H9 (cell line): ENCODE results near the gene SLC26A5. TPM values are rescaled to one million over a fixed set of nuclear protein-coding genes. Genes with fewer than 3 reads are reported as not detected.

Experiments used
- DNase-seq: peaks from one replicate; pipeline ENCODE4 v3.0.0-alpha.2; 2017
- H2AFZ ChIP-seq: one replicate; pipeline ENCODE4 v1.6.1; 2013; ENCODE audit warnings: mild to moderate bottlenecking, low read length, control low read depth, moderate library complexity
- H2AK5ac ChIP-seq: 2 replicates; pipeline ENCODE4 v1.6.1; 2013; ENCODE audit warnings: low read length, control low read depth, mixed read lengths; ENCODE audit not compliant: insufficient read length
- H2BK120ac ChIP-seq: one replicate; pipeline ENCODE4 v1.6.1; 2013; ENCODE audit warnings: low read depth, mild to moderate bottlenecking, low read length, control low read depth, inconsistent platforms; ENCODE audit not compliant: poor library complexity, severe bottlenecking
- H2BK12ac ChIP-seq: 2 replicates; pipeline ENCODE4 v1.6.1; 2013; ENCODE audit warnings: low read length, control low read depth, mixed read lengths, low read depth; ENCODE audit not compliant: insufficient read length
- H2BK15ac ChIP-seq: 2 replicates; pipeline ENCODE4 v1.6.1; 2013; ENCODE audit warnings: low read depth, low read length, control low read depth
- H2BK20ac ChIP-seq: one replicate; pipeline ENCODE4 v1.6.1; 2013; ENCODE audit warnings: low read depth, mild to moderate bottlenecking, low read length, control low read depth, inconsistent platforms; ENCODE audit not compliant: poor library complexity, severe bottlenecking
- H2BK5ac ChIP-seq: 2 replicates; pipeline ENCODE4 v1.6.1; 2013; ENCODE audit warnings: low read length, control low read depth, mixed read lengths; ENCODE audit not compliant: insufficient read length
- H3K14ac ChIP-seq: 2 replicates; pipeline ENCODE4 v1.6.1; 2013; ENCODE audit warnings: low read length, control low read depth; ENCODE audit not compliant: insufficient read depth
- H3K18ac ChIP-seq: 2 replicates; pipeline ENCODE4 v1.6.1; 2013; ENCODE audit warnings: low read depth, mild to moderate bottlenecking, mixed read lengths, low read length, control low read depth; ENCODE audit not compliant: insufficient read length
- H3K23ac ChIP-seq: 2 replicates; pipeline ENCODE4 v1.6.1; 2013; ENCODE audit warnings: low read length, control low read depth, mixed read lengths, low read depth; ENCODE audit not compliant: insufficient read length
- H3K23me2 ChIP-seq: 2 replicates; pipeline ENCODE4 v1.6.1; 2013; ENCODE audit warnings: low read depth, mild to moderate bottlenecking, mixed read lengths, low read length, control low read depth; ENCODE audit not compliant: insufficient read length, poor library complexity, severe bottlenecking
- H3K27ac ChIP-seq: 2 replicates; pipeline ENCODE4 v1.5.1; 2013; ENCODE audit warnings: low read length, control low read depth, mixed read lengths, low read depth; ENCODE audit not compliant: insufficient read length
- H3K27me3 ChIP-seq: 2 replicates; pipeline ENCODE4 v1.6.1; 2013; ENCODE audit warnings: low read length, control low read depth, inconsistent platforms; ENCODE audit not compliant: insufficient read depth
- H3K4ac ChIP-seq: 2 replicates; pipeline ENCODE4 v1.6.1; 2013; ENCODE audit warnings: low read depth, mild to moderate bottlenecking, control low read depth, inconsistent platforms, low read length, moderate library complexity
- H3K4me1 ChIP-seq: 2 replicates; pipeline ENCODE4 v1.6.1; 2013; ENCODE audit warnings: low read length, control low read depth, inconsistent platforms; ENCODE audit not compliant: insufficient read depth
- H3K4me2 ChIP-seq: 2 replicates; pipeline ENCODE4 v1.6.1; 2013; ENCODE audit warnings: low read length, control low read depth, mixed read lengths; ENCODE audit not compliant: insufficient read length, insufficient read depth
- H3K56ac ChIP-seq: 2 replicates; pipeline ENCODE4 v1.6.1; 2013; ENCODE audit warnings: low read depth, mild to moderate bottlenecking, mixed read lengths, low read length, control low read depth; ENCODE audit not compliant: insufficient read length
- H3K79me1 ChIP-seq: 2 replicates; pipeline ENCODE4 v1.6.1; 2013; ENCODE audit warnings: low read depth, mild to moderate bottlenecking, moderate library complexity, low read length, control low read depth, inconsistent platforms; ENCODE audit not compliant: insufficient read depth, poor library complexity, severe bottlenecking
- H3K79me2 ChIP-seq: 2 replicates; pipeline ENCODE4 v1.6.1; 2013; ENCODE audit warnings: low read length, control low read depth, inconsistent platforms; ENCODE audit not compliant: insufficient read depth
- H3K9ac ChIP-seq: 2 replicates; pipeline ENCODE4 v1.6.1; 2013; ENCODE audit warnings: low read length, control low read depth, mixed read lengths; ENCODE audit not compliant: insufficient read length; ENCODE audit errors: extremely low read depth
- H3K9me3 ChIP-seq: one replicate; pipeline ENCODE4 v1.6.1; 2013; ENCODE audit warnings: low read depth, low read length, inconsistent platforms; ENCODE audit not compliant: control insufficient read depth
- H3T11ph ChIP-seq: one replicate; pipeline ENCODE4 v1.6.1; 2013; ENCODE audit warnings: mild to moderate bottlenecking, low read length, control low read depth, inconsistent platforms
- H4K20me1 ChIP-seq: one replicate; pipeline ENCODE4 v1.6.1; 2013; ENCODE audit not compliant: control insufficient read depth, insufficient read length, insufficient read depth
- H4K5ac ChIP-seq: 2 replicates; pipeline ENCODE4 v1.6.1; 2013; ENCODE audit warnings: low read depth, mild to moderate bottlenecking, mixed read lengths, low read length, control low read depth; ENCODE audit not compliant: insufficient read length
- H4K8ac ChIP-seq: replicated peaks from 2 replicates; pipeline ENCODE4 v1.6.1; 2013; ENCODE audit warnings: low read length, control low read depth, mixed read lengths, low read depth; ENCODE audit not compliant: insufficient read length
- H4K91ac ChIP-seq: 2 replicates; pipeline ENCODE4 v1.6.1; 2013; ENCODE audit warnings: low read depth, mild to moderate bottlenecking, moderate library complexity, mixed read lengths, low read length, control low read depth; ENCODE audit not compliant: insufficient read length
- H3K27ac Mint-ChIP-seq, 3 experiments: 2 replicates in 2 of 3; 3 replicates in 1 of 3; pipeline ENCODE4 v1.8.0; 2020 to 2021; ENCODE audit warnings: mixed read lengths in 3 of 3, mild to moderate bottlenecking in 1 of 3, moderate library complexity in 1 of 3
- H3K27me3 Mint-ChIP-seq: 2 replicates; pipeline ENCODE4 v1.8.0; 2021; ENCODE audit warnings: low read depth, mild to moderate bottlenecking, moderate library complexity, mixed read lengths
- H3K36me3 Mint-ChIP-seq, 3 experiments: 2 replicates in 2 of 3; 3 replicates in 1 of 3; pipeline ENCODE4 v1.8.0; 2020 to 2021; ENCODE audit warnings: low read depth in 3 of 3, mixed read lengths in 3 of 3; ENCODE audit not compliant: insufficient read depth in 1 of 3
- H3K4me1 Mint-ChIP-seq, 2 experiments: 2 replicates each; pipeline ENCODE4 v1.8.0; 2020; ENCODE audit warnings: mixed read lengths in 2 of 2
- H3K4me3 Mint-ChIP-seq, 2 experiments: 2 replicates in 1 of 2; 3 replicates in 1 of 2; pipeline ENCODE4 v1.8.0; 2020 to 2021; ENCODE audit warnings: mild to moderate bottlenecking in 2 of 2, mixed read lengths in 2 of 2, moderate library complexity in 1 of 2
- H3K9me3 Mint-ChIP-seq, 2 experiments: 2 replicates in 1 of 2; 3 replicates in 1 of 2; pipeline ENCODE4 v1.8.0; 2020; ENCODE audit warnings: mild to moderate bottlenecking in 2 of 2, mixed read lengths in 2 of 2, moderate library complexity in 1 of 2
- total RNA-seq: library from RNA; stranded (reverse); gene quantifications from 2 replicates; pipeline ENCODE4 v1.2.1, GENCODE V29; 2021
- TF ChIP-seq, protein P1 (sequence below): fragments of 200-600 bp; sonication (generic); conservative IDR thresholded peaks from 3 replicates; pipeline ENCODE4 v1.8.0; 2021; ENCODE audit warnings: antibody characterized with exemption, mild to moderate bottlenecking

The SLC26A5 gene
- total RNA-seq, 1 experiment from 2014 or later: not detected

DNA sequence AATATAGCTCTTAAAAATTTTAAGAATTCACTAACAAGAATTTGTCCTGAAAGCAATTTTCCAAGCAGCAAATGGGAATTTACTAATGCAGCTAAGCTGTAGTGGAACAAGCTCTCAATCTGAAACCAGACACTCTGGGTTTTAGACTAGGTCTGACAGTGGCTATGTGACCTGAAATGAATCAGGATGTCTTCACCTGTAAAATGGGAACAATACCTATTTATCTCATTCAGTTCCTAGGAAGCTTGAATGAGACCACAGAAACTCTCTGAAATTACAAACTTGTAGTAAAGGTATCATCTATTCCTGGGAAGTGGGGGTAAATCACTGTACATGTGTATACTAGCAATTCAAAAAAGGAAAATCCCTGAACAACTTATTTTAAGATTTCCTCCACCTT is 102.7 kb downstream of the SLC26A5 start:
- Histone ChIP-seq H3K4me2 (peak overlapping the region; percentile 91), H3K27ac (no peak overlapping the region), H4K20me1 (no peaks in the 10 kb centered on the region), H3K14ac (no peak overlapping the region), H2BK20ac (no peak overlapping the region), H3K4ac (no peak overlapping the region), H2BK5ac (no peak overlapping the region), H3K79me1 (peaks cover 3% of the 10 kb centered on the region), H3K9me3 (no peaks in the 10 kb centered on the region), H3K79me2 (peaks cover 20% of the 10 kb centered on the region), H2BK15ac (no peak overlapping the region), H2AK5ac (no peak overlapping the region), H3K56ac (no peak overlapping the region), H3K23me2 (peaks cover 5% of the 10 kb centered on the region), H2BK12ac (no peak overlapping the region), H2AFZ (no peak overlapping the region), H4K8ac (no peak overlapping the region), H3K4me1 (no peaks in the 10 kb centered on the region), H4K91ac (no peak overlapping the region), H3T11ph (no peak overlapping the region), H2BK120ac (no peak overlapping the region), H3K27me3 (no peaks in the 10 kb centered on the region), H3K9ac (peak overlapping the region; percentile 96), H3K18ac (no peak overlapping the region), H4K5ac (no peak overlapping the region), H3K23ac (no peak overlapping the region)
- Mint-ChIP-seq H3K27me3 (no peaks in the 10 kb centered on the region), H3K4me1 (peaks cover 4 to 8% of the 10 kb centered on the region in 2 experiments), H3K36me3 (peaks cover 26 to 38% (median 34%) of the 10 kb centered on the region in 3 experiments), H3K4me3 (peak overlapping the region; percentile 92 to 99), H3K27ac (no peak overlapping the region), H3K9me3 (no peaks in the 10 kb centered on the region; a peak in 1 of 5 replicates)
- TF ChIP-seq, protein P1, sequence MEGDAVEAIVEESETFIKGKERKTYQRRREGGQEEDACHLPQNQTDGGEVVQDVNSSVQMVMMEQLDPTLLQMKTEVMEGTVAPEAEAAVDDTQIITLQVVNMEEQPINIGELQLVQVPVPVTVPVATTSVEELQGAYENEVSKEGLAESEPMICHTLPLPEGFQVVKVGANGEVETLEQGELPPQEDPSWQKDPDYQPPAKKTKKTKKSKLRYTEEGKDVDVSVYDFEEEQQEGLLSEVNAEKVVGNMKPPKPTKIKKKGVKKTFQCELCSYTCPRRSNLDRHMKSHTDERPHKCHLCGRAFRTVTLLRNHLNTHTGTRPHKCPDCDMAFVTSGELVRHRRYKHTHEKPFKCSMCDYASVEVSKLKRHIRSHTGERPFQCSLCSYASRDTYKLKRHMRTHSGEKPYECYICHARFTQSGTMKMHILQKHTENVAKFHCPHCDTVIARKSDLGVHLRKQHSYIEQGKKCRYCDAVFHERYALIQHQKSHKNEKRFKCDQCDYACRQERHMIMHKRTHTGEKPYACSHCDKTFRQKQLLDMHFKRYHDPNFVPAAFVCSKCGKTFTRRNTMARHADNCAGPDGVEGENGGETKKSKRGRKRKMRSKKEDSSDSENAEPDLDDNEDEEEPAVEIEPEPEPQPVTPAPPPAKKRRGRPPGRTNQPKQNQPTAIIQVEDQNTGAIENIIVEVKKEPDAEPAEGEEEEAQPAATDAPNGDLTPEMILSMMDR: no peak
- DNase-seq: no peak
